DND-41 (cell line): ENCODE results near the gene AUTS2.

Experiments
- ATAC-seq: fragments of 200-7000 bp; cut with Tn5 transposase; 3 replicates; pipeline ENCODE4 v1.9.1; 2021; ENCODE audit warnings: low read depth; ENCODE audit not compliant: insufficient read depth
- DNase-seq: peaks from one replicate; pipeline ENCODE4 v3.0.0-alpha.2; 2020
- H2AFZ ChIP-seq: 2 replicates; pipeline ENCODE4 v1.6.0; 2012; ENCODE audit warnings: low read depth, low read length
- H3K27ac ChIP-seq: 2 replicates; pipeline ENCODE4 v1.5.1; 2012; ENCODE audit warnings: low read length, inconsistent platforms
- H3K27me3 ChIP-seq: fragments of 200-600 bp; sonication (generic); 2 replicates; pipeline ENCODE4 v1.6.0; 2012; ENCODE audit warnings: low read length, mild to moderate bottlenecking, inconsistent platforms; ENCODE audit not compliant: insufficient read depth, poor library complexity
- H3K36me3 ChIP-seq: 2 replicates; pipeline ENCODE4 v1.5.1; 2012; ENCODE audit warnings: low read length, inconsistent platforms; ENCODE audit not compliant: insufficient read depth
- H3K4me1 ChIP-seq: 2 replicates; pipeline ENCODE4 v1.5.1; 2012; ENCODE audit warnings: mild to moderate bottlenecking, low read length; ENCODE audit not compliant: insufficient read depth
- H3K4me2 ChIP-seq: 2 replicates; pipeline ENCODE4 v1.6.0; 2012; ENCODE audit warnings: mild to moderate bottlenecking, moderate library complexity, low read length, inconsistent platforms; ENCODE audit not compliant: insufficient read depth
- H3K4me3 ChIP-seq, 2 experiments: fragments of 200-600 bp in 1 of 2; shearing (Covaris generic) in 1 of 2; 2 replicates each; pipeline ENCODE4 v1.5.1; 2012 to 2016; ENCODE audit warnings: inconsistent platforms in 2 of 2, low read length in 2 of 2, mild to moderate bottlenecking in 2 of 2, low read depth in 1 of 2, moderate library complexity in 1 of 2
- H3K79me2 ChIP-seq: 2 replicates; pipeline ENCODE4 v1.6.0; 2012; ENCODE audit warnings: low read length, inconsistent platforms; ENCODE audit not compliant: insufficient read depth
- H3K9ac ChIP-seq: 2 replicates; pipeline ENCODE4 v1.6.0; 2012; ENCODE audit warnings: low read depth, mild to moderate bottlenecking, inconsistent platforms, low read length, moderate library complexity
- H3K9me3 ChIP-seq: 2 replicates; pipeline ENCODE4 v1.5.1; 2012; ENCODE audit warnings: low read length, moderate library complexity, mild to moderate bottlenecking, inconsistent platforms; ENCODE audit not compliant: insufficient read depth, severe bottlenecking
- H4K20me1 ChIP-seq: 2 replicates; pipeline ENCODE4 v1.6.0; 2012; ENCODE audit warnings: low read length; ENCODE audit not compliant: insufficient read depth
- EZH2 ChIP-seq: IDR thresholded peaks from 3 replicates; pipeline ENCODE4 v1.6.1; 2012; ENCODE audit warnings: borderline replicate concordance, low read depth, mild to moderate bottlenecking, moderate library complexity, low read length, inconsistent platforms; ENCODE audit not compliant: severe bottlenecking
- TF ChIP-seq, protein P1 (sequence below): IDR thresholded peaks from 2 replicates; pipeline ENCODE4 v1.5.1; 2012; ENCODE audit warnings: borderline replicate concordance, low read length, moderate library complexity, mild to moderate bottlenecking; ENCODE audit not compliant: poor library complexity, severe bottlenecking; ENCODE audit errors: extremely low read depth

The AUTS2 gene

GRCh38 chr7:70529436-70529835 lies 931.2 kb downstream of the AUTS2 start:
- H3K4me1 ChIP-seq: peaks cover 10% of the 10 kb centered on the region
- no peaks in the 10 kb centered on the region for H3K79me2 ChIP-seq
- no peaks in the 10 kb centered on the region for H3K9me3 ChIP-seq
- no peak overlapping the region for H3K9ac ChIP-seq
- ATAC-seq (no peak), DNase-seq (no peak)
- H2AFZ ChIP-seq: no peak overlapping the region
- no peaks in the 10 kb centered on the region for H4K20me1 ChIP-seq
- H3K27ac ChIP-seq: no peak overlapping the region
- H3K27me3 ChIP-seq: no peaks in the 10 kb centered on the region
- 0 out of 2 replicates have a peak, but pooled peaks cover 4% of the 10 kb centered on the region for H3K36me3 ChIP-seq
- H3K4me2 ChIP-seq: no peak overlapping the region
- no peak for TF ChIP-seq EZH2
- TF ChIP-seq, protein P1, sequence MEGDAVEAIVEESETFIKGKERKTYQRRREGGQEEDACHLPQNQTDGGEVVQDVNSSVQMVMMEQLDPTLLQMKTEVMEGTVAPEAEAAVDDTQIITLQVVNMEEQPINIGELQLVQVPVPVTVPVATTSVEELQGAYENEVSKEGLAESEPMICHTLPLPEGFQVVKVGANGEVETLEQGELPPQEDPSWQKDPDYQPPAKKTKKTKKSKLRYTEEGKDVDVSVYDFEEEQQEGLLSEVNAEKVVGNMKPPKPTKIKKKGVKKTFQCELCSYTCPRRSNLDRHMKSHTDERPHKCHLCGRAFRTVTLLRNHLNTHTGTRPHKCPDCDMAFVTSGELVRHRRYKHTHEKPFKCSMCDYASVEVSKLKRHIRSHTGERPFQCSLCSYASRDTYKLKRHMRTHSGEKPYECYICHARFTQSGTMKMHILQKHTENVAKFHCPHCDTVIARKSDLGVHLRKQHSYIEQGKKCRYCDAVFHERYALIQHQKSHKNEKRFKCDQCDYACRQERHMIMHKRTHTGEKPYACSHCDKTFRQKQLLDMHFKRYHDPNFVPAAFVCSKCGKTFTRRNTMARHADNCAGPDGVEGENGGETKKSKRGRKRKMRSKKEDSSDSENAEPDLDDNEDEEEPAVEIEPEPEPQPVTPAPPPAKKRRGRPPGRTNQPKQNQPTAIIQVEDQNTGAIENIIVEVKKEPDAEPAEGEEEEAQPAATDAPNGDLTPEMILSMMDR: no peak
- H3K4me3 ChIP-seq: no peak overlapping the region

DNA sequence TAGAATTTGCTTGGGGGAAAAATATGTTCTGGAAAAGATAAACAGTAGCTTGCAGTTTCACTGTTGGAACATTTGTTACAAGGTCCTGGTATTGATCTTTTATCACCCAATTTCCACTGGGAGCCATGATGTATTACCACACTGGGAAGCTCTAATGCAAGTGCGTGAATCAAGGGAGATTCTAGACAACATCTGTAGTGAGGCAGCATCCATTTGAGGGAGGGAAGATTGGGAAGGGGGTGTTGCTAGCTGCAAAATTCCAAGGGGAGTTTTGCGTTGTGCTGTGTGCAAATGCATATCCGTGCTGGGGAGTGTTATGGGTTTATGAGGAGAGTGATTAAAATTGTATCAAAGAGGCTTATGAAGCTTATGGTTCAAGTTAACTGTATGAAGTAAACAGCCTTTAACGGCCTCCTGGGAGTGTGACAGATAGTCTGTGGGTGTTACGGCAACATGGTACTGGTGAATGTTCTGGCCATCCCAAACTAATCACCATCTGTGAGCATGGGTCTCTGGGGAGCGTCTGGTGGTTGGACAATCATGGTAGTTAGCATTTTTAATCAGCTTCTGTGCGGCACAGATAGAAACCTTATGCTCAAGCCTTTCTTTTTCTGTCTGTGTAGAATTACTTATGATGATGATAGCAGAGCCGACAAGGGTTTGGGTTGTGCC lies 931.8 kb downstream of the AUTS2 start:
- Histone ChIP-seq H3K4me2 (no peak overlapping the region), H3K27me3 (no peaks in the 10 kb centered on the region), H3K4me3 (no peak overlapping the region), H4K20me1 (no peaks in the 10 kb centered on the region), H3K4me1 (peaks cover 10% of the 10 kb centered on the region), H3K27ac (no peak overlapping the region), H3K36me3 (0 out of 2 replicates have a peak, but pooled peaks cover 4% of the 10 kb centered on the region), H3K79me2 (no peaks in the 10 kb centered on the region), H3K9ac (no peak overlapping the region), H2AFZ (no peak overlapping the region), H3K9me3 (no peaks in the 10 kb centered on the region)
- DNase-seq (no peak), ATAC-seq (no peak)
- TF ChIP-seq, protein P1: no peak
- no peak for TF ChIP-seq EZH2

- ATAC-seq (no peak), DNase-seq (no peak)
- Histone ChIP-seq H3K9ac (no peak overlapping the region), H3K36me3 (0 out of 2 replicates have a peak, but pooled peaks cover 4% of the 10 kb centered on the region), H3K27ac (no peak overlapping the region), H2AFZ (no peak overlapping the region), H3K9me3 (no peaks in the 10 kb centered on the region), H3K4me2 (no peak overlapping the region), H3K27me3 (no peaks in the 10 kb centered on the region), H3K4me1 (no peaks in the 10 kb centered on the region), H4K20me1 (no peaks in the 10 kb centered on the region), H3K4me3 (no peak overlapping the region), H3K79me2 (no peaks in the 10 kb centered on the region)
- no peak for TF ChIP-seq EZH2
- TF ChIP-seq, protein P1: no peak
Observed at GRCh38 chr7:70533614-70534013, 935.3 kb downstream of the AUTS2 start.
